HUES64 (cell line): ENCODE results near the gene PTPRR.
A peak's percentile ranks its signal among the peaks of the same experiment; 100 is the strongest.
"Not testable (repeated sequence)": the region's sequence is repeated elsewhere in the genome, so short reads cannot be mapped to it uniquely, and the experiment has no call there.

Source experiments
- H3K27ac ChIP-seq: 2 replicates; pipeline ENCODE4 v1.7.0; 2013; ENCODE audit warnings: low read depth, low read length, inconsistent platforms
- H3K27me3 ChIP-seq: 2 replicates; pipeline ENCODE4 v1.6.1; 2013; ENCODE audit warnings: mild to moderate bottlenecking, low read length; ENCODE audit not compliant: insufficient read depth
- H3K36me3 ChIP-seq: 2 replicates; pipeline ENCODE4 v1.6.1; 2013; ENCODE audit warnings: mild to moderate bottlenecking, low read length; ENCODE audit not compliant: insufficient read depth
- H3K4me1 ChIP-seq: 2 replicates; pipeline ENCODE4 v1.6.1; 2013; ENCODE audit warnings: mild to moderate bottlenecking, low read length, moderate library complexity; ENCODE audit not compliant: insufficient read depth
- H3K4me3 ChIP-seq: 2 replicates; pipeline ENCODE4 v1.5.1; 2013; ENCODE audit warnings: mild to moderate bottlenecking, low read length, moderate library complexity
- H3K9ac ChIP-seq: 2 replicates; pipeline ENCODE4 v1.6.1; 2013; ENCODE audit warnings: mild to moderate bottlenecking, low read depth, low read length
- H3K9me3 ChIP-seq: 2 replicates; pipeline ENCODE4 v1.6.1; 2013; ENCODE audit warnings: low read depth, low read length; ENCODE audit not compliant: insufficient read depth
- WGBS: fragments of 150-250, 120-280 bp; methylation state at CpG from one replicate; pipeline ENCODE4 v1.1.7; 2013; ENCODE audit warnings: missing lambda C conversion rate; 5-methylcytosine and 5-hydroxymethylcytosine counted together

PTPRR gene

DNA sequence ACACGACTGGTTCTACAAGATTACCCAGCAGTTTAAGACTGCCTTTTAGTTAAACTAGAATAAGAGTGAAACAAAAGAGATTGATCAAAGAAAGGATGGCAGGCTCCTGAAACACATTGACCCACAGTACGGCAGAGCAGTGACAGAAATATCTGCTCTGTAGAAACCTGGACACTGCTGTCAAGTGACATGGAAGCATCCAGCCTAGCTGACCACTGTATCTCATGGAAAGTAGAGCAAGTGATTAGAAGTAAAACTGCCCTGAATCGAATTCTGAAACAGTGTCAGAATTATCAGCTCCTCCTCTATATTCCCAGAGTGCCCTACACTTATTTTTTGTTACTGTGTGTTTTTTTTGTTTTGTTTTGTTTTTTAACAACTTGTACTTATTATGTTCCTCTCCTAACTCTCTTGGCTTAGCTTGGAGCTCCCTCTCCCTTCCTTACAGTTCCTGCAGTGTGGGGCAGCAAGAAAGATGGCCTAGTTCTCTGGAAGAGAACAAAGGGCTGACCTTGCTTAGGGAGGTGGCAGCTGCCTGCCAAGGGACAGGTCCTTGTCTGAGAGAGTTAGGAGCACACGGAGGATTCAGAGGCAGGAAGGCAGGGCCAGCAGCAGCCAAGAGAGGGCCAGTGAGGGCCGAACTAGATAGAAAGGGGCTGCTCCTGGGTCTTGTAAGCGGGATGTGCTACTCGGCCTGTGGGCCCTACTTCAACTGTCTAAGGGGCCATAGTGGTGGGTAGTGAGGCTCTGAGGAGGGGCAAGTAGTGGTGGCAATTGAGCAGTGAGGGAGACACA lies 97.2 kb downstream of the PTPRR start:
- Histone ChIP-seq H3K4me3 (no peak overlapping the region), H3K36me3 (no peaks in the 10 kb centered on the region), H3K27ac (no peak overlapping the region), H3K27me3 (no peaks in the 10 kb centered on the region), H3K9me3 (no peaks in the 10 kb centered on the region), H3K9ac (no peak overlapping the region), H3K4me1 (no peaks in the 10 kb centered on the region)
- WGBS, result 89% methylated on average over 6 of the region's 7 CpGs

DNA sequence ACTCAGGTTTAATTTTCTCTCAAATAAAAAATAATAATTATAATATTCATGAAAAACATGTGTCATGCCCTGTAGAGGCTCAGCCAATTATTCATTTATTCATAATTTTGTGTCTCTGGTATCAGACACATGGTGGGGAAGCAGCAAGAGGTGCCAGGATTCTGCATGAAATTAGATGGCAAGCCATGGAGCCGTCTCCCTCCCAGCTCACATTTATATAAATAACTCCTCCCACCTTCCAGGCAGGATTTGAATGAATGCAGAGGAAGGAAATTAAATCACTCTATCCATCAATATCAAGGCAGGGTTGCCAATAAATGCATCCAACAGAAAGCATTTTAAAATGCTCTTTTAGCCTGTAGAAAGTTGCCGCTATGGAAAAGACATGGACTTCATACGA lies 98.1 kb downstream of the PTPRR start:
- Histone ChIP-seq H3K4me1 (no peaks in the 10 kb centered on the region), H3K27me3 (no peaks in the 10 kb centered on the region), H3K36me3 (no peaks in the 10 kb centered on the region), H3K9ac (no peak overlapping the region), H3K9me3 (no peaks in the 10 kb centered on the region), H3K4me3 (no peak overlapping the region), H3K27ac (no peak overlapping the region)
- WGBS, result 89% methylated on average over 1 of the region's 3 CpGs

GRCh38 chr12:70815971-70816391 lies 104.6 kb downstream of the PTPRR start:
- Histone ChIP-seq H3K9ac (no peak overlapping the region), H3K36me3 (no peaks in the 10 kb centered on the region), H3K4me3 (no peak overlapping the region), H3K27me3 (no peaks in the 10 kb centered on the region), H3K9me3 (peaks cover 4% of the 10 kb centered on the region; the same call in 1 of the 2 replicates), H3K27ac (no peak overlapping the region), H3K4me1 (peaks cover 3% of the 10 kb centered on the region; the same call in 1 of the 2 replicates)
- 100% methylated on average over 2 of the region's 2 CpGs for WGBS

GRCh38 chr12:70815056-70815455 lies 105.5 kb downstream of the PTPRR start:
- Histone ChIP-seq H3K9ac (no peak overlapping the region), H3K36me3 (no peaks in the 10 kb centered on the region), H3K27me3 (no peaks in the 10 kb centered on the region), H3K27ac (no peak overlapping the region), H3K9me3 (peaks cover 4% of the 10 kb centered on the region; the same call in 1 of the 2 replicates), H3K4me3 (no peak overlapping the region), H3K4me1 (peaks cover 12% of the 10 kb centered on the region)
- WGBS, result no CpG with 5 or more reads among the region's 2 CpGs

DNA sequence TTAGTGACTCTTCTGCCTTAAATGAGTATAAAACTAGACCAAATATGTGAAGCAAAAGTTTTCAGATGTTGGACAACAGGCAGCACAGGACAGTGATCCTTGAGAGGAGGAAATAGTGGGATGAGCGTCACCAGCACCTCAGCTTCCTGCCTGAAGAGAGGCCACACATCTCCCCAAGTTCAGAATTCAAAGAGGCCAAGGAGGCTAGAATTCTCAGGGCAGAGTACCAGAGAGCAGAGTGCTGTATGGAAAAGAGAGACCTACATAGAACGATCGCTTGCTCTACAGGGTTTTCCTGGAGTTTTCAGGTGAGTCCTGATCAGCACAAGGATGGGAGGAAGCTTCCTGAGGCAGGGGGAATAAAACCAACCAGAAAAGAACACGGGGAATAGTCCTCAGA lies 107.0 kb downstream of the PTPRR start:
- Histone ChIP-seq H3K27ac (no peak overlapping the region), H3K4me3 (no peak overlapping the region), H3K36me3 (no peaks in the 10 kb centered on the region), H3K27me3 (no peaks in the 10 kb centered on the region), H3K9ac (no peak overlapping the region), H3K4me1 (peaks cover 24% of the 10 kb centered on the region), H3K9me3 (peaks cover 4% of the 10 kb centered on the region; the same call in 1 of the 2 replicates)
- WGBS, result 89% methylated on average over 4 of the region's 4 CpGs

DNA sequence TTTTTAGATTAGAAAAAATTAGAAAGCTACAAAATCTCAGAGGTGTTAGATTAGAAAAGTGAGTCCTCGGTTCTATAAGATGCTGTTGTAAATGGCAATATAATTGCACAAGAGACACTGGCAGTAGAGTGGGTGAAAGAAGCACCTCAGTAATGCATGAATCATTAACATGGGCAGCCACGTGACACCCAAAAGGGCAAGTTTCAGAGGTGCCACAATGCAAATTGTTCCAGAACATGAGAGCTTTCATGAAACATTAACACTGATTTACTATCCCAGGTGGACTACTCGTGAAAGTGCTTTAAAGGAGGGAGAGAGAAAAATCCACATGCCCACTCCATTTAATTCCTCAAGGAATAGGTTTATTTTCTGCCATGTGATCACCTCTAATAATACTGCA lies 108.4 kb downstream of the PTPRR start:
- 96% methylated on average over 3 of the region's 3 CpGs for WGBS
- no peaks in the 10 kb centered on the region for H3K36me3 ChIP-seq
- H3K4me3 ChIP-seq, result no peak overlapping the region
- no peaks in the 10 kb centered on the region for H3K27me3 ChIP-seq
- no peak overlapping the region for H3K27ac ChIP-seq
- peaks cover 4% of the 10 kb centered on the region; the same call in 1 of the 2 replicates for H3K9me3 ChIP-seq
- no peak overlapping the region for H3K9ac ChIP-seq
- H3K4me1 ChIP-seq, result peaks cover 26% of the 10 kb centered on the region

DNA sequence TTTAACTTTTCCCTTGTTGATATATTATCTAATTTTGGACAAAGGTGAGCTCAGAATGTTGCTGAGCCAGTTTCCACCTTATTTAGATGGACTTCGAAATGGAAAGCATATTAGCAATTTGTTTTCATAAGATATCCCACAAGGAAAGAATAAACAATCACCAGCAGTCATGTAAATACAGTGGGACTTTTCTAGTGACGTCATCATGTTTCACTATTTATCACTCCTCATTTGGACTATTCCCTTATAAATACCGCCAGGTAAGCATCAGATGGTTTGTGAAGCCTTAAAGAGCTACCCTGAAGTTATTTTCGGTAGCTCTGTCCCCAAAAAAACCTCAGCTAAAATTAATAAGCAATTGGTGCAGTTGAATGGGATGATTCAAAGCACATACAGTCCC lies 110.7 kb downstream of the PTPRR start:
- H3K4me1 ChIP-seq, result peaks cover 26% of the 10 kb centered on the region
- H3K9ac ChIP-seq, result no peak overlapping the region
- no peak overlapping the region for H3K4me3 ChIP-seq
- no peaks in the 10 kb centered on the region for H3K36me3 ChIP-seq
- no peaks in the 10 kb centered on the region for H3K27me3 ChIP-seq
- WGBS, result 87% methylated on average over 4 of the region's 4 CpGs
- no peaks in the 10 kb centered on the region for H3K9me3 ChIP-seq
- H3K27ac ChIP-seq, result no peak overlapping the region

DNA sequence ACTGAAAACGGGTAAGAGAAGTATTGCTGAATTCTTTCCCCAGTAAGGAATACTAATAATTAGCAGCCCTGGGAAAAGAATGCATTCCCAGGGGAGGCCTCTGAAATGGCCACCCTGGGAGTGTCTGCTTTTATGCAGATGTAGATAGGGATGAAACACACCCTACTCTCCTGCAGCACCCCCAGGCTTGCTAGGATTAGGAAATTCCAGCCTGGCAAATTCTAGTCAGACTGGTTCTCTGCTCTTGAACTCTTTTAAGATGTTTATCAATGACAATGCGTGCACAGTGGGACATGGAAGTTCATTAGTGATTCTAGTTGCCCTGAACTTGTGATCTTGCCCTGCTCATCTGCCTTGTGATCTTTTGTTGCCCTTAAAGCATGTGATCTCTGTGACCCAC lies 112.5 kb downstream of the PTPRR start:
- H3K9me3 ChIP-seq, H3K36me3 ChIP-seq, H3K4me3 ChIP-seq, H3K9ac ChIP-seq, H3K27me3 ChIP-seq: not testable (repeated sequence)
- H3K27ac ChIP-seq, result peak overlapping the region; percentile 59; the same call in 1 of the 2 replicates
- WGBS, result 88% methylated on average over 2 of the region's 2 CpGs
- H3K4me1 ChIP-seq, result peaks cover 26% of the 10 kb centered on the region

- no peak overlapping the region for H3K4me3 ChIP-seq
- 90% methylated on average over 1 of the region's 1 CpG for WGBS
- no peak overlapping the region for H3K9ac ChIP-seq
- H3K36me3 ChIP-seq, result no peaks in the 10 kb centered on the region
- H3K4me1 ChIP-seq, result peaks cover 26% of the 10 kb centered on the region
- H3K9me3 ChIP-seq, result no peaks in the 10 kb centered on the region
- H3K27me3 ChIP-seq, result no peaks in the 10 kb centered on the region
- no peak overlapping the region for H3K27ac ChIP-seq
Observed at GRCh38 chr12:70806827-70807226, 113.7 kb downstream of the PTPRR start.

GRCh38 chr12:70806043-70806442 lies 114.5 kb downstream of the PTPRR start:
- Histone ChIP-seq H3K27me3 (no peaks in the 10 kb centered on the region), H3K4me1 (peaks cover 23% of the 10 kb centered on the region), H3K9me3 (no peaks in the 10 kb centered on the region), H3K27ac (no peak overlapping the region), H3K9ac (no peak overlapping the region), H3K4me3 (no peak overlapping the region), H3K36me3 (no peaks in the 10 kb centered on the region)
- 100% methylated on average over 1 of the region's 1 CpG for WGBS

- Histone ChIP-seq H3K4me1 (no peaks in the 10 kb centered on the region), H3K27me3 (no peaks in the 10 kb centered on the region), H3K9ac (no peak overlapping the region), H3K36me3 (no peaks in the 10 kb centered on the region), H3K27ac (no peak overlapping the region), H3K4me3 (no peak overlapping the region), H3K9me3 (no peaks in the 10 kb centered on the region)
- 93% methylated on average over 2 of the region's 2 CpGs for WGBS
Observed at GRCh38 chr12:70798016-70798783, 122.3 kb downstream of the PTPRR start.
